Measurements from ENCODE around the gene SPATA32. TPM values are rescaled to one million over a fixed set of nuclear protein-coding genes. Genes with fewer than 3 reads are reported as not detected.

SPATA32 gene
- total RNA-seq, 4 donors from 2014 or later = not detected

GRCh38 chr17:45224671-45225050 lies 37.2 kb downstream of the SPATA32 start:
- peaks cover 0 to 7% of the 10 kb centered on the region in 2 donors for H3K27me3 ChIP-seq
- DNase-seq = peak in 1 of 3 donors; percentile 61
- H3K27ac ChIP-seq = peak overlapping the region; percentile 84 to 96 (median 88)
- H3K36me3 ChIP-seq = no peaks in the 10 kb centered on the region
- H3K4me1 ChIP-seq = peaks cover 0 to 37% (median 31%) of the 10 kb centered on the region in 4 donors
- TF ChIP-seq CTCF (IDR thresholded peaks at IDR 0.05) (no peak), POLR2A (IDR thresholded peaks at IDR 0.05) (no peak)
- H3K4me3 ChIP-seq = peak overlapping the region in 3 of 4 donors; percentile 71 to 97 (median 76)
- no peaks in the 10 kb centered on the region for H3K9me3 ChIP-seq

GRCh38 chr17:45223539-45224528 lies 38.1 kb downstream of the SPATA32 start:
- Histone ChIP-seq H3K27ac (peak overlapping the region; percentile 73 to 96 (median 86)), H3K4me1 (peaks cover 0 to 31% (median 24%) of the 10 kb centered on the region in 4 donors), H3K27me3 (peaks cover 0 to 7% of the 10 kb centered on the region in 2 donors), H3K9me3 (no peaks in the 10 kb centered on the region), H3K4me3 (peak overlapping the region; percentile 69 to 97 (median 74)), H3K36me3 (no peaks in the 10 kb centered on the region)
- peak in 1 of 3 donors; percentile 46 for DNase-seq
- TF ChIP-seq CTCF (IDR thresholded peaks at IDR 0.05) = peak in 1 of 6 experiments; percentile 5
- no peak for TF ChIP-seq POLR2A (IDR thresholded peaks at IDR 0.05)

GRCh38 chr17:45222996-45223538 lies 38.8 kb downstream of the SPATA32 start:
- peaks cover 0 to 7% of the 10 kb centered on the region in 2 donors for H3K27me3 ChIP-seq
- no peaks in the 10 kb centered on the region for H3K9me3 ChIP-seq
- no peak for TF ChIP-seq POLR2A (IDR thresholded peaks at IDR 0.05)
- no peak for TF ChIP-seq CTCF (IDR thresholded peaks at IDR 0.05)
- H3K4me1 ChIP-seq = peaks cover 0 to 26% (median 17%) of the 10 kb centered on the region in 4 donors
- peak overlapping the region; percentile 69 to 97 (median 74) for H3K4me3 ChIP-seq
- DNase-seq = no peak
- no peaks in the 10 kb centered on the region for H3K36me3 ChIP-seq
- H3K27ac ChIP-seq = peak overlapping the region; percentile 73 to 96 (median 86)

- DNase-seq = peak in 2 of 3 donors; percentile 74 to 76
- H3K9me3 ChIP-seq = no peaks in the 10 kb centered on the region
- H3K27me3 ChIP-seq = peaks cover 0 to 7% of the 10 kb centered on the region in 2 donors
- no peaks in the 10 kb centered on the region for H3K36me3 ChIP-seq
- peaks cover 0 to 20% (median 12%) of the 10 kb centered on the region in 4 donors for H3K4me1 ChIP-seq
- no peak for TF ChIP-seq POLR2A (IDR thresholded peaks at IDR 0.05)
- no peak for TF ChIP-seq CTCF (IDR thresholded peaks at IDR 0.05)
- H3K4me3 ChIP-seq = peak overlapping the region; percentile 69 to 97 (median 74)
- peak overlapping the region; percentile 73 to 96 (median 86) for H3K27ac ChIP-seq
These were observed 39.5 kb downstream of the SPATA32 start for GRCh38 chr17:45222289-45222995.

- no peaks in the 10 kb centered on the region for H3K9me3 ChIP-seq
- H3K27me3 ChIP-seq = peaks cover 0 to 7% of the 10 kb centered on the region in 2 donors
- H3K36me3 ChIP-seq = no peaks in the 10 kb centered on the region
- TF ChIP-seq CTCF (IDR thresholded peaks at IDR 0.05) (no peak), POLR2A (IDR thresholded peaks at IDR 0.05) (no peak)
- peaks cover 0 to 18% (median 7%) of the 10 kb centered on the region in 4 donors for H3K4me1 ChIP-seq
- H3K27ac ChIP-seq = peak overlapping the region; percentile 73 to 96 (median 86)
- peak overlapping the region; percentile 69 to 97 (median 74) for H3K4me3 ChIP-seq
- no peak for DNase-seq
These were observed 39.9 kb downstream of the SPATA32 start for GRCh38 chr17:45222014-45222288.
